Measurements from ENCODE around the gene KCNC3. TPM values are rescaled to one million over a fixed set of nuclear protein-coding genes. Genes with fewer than 3 reads are reported as not detected.

KCNC3 gene
- total RNA-seq, 1 donor from 2014 or later, result 2.3 TPM

DNA sequence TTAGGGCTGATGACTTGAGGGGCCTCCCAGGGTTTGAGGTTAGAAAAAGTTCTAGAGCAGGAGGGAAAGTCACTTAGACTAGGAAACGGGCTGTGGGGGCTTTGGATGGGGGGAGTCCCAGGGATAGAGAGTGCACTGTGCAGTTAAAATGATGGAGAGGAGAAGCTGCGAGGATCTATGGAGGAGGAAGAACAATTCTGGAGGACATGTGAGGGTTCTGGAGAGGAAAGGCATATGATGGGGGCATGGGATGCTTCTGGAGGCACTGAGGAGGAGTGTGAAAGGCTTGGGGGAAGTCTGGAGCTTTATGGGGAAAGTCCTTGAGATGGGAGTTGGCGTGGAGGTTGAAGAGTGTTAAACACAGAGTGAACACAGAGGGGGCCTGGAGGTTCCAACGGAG is 2.2 kb downstream of the KCNC3 start:
- DNase-seq, result no peak

DNA sequence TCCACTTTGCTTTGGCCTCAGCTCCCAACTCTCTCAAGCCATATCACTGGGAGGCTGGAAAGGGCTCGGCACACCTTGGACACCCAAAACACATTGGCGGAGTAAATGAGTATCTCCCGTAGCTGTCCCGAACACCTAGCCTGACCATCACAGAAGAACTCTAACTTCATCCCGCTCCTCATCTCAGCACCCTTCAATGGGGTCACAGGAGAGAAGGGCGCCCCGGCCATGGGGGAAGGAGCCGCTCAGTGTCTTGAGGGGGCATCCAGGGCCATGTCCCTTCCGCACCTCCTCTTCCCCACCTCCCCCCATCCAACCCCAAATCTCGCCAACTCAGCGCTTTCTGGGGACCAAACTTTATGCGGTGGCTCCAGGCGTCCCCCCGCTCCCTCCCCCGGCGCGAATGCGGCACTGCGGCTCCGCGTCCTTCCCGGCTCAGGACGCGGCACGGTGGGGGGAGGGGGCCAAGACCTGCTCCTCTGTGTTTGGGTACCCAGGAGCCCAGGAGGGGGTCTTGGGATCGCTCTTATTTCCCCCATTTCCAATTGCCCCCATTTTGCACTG is 3.0 kb downstream of the KCNC3 start:
- no peak for DNase-seq

DNA sequence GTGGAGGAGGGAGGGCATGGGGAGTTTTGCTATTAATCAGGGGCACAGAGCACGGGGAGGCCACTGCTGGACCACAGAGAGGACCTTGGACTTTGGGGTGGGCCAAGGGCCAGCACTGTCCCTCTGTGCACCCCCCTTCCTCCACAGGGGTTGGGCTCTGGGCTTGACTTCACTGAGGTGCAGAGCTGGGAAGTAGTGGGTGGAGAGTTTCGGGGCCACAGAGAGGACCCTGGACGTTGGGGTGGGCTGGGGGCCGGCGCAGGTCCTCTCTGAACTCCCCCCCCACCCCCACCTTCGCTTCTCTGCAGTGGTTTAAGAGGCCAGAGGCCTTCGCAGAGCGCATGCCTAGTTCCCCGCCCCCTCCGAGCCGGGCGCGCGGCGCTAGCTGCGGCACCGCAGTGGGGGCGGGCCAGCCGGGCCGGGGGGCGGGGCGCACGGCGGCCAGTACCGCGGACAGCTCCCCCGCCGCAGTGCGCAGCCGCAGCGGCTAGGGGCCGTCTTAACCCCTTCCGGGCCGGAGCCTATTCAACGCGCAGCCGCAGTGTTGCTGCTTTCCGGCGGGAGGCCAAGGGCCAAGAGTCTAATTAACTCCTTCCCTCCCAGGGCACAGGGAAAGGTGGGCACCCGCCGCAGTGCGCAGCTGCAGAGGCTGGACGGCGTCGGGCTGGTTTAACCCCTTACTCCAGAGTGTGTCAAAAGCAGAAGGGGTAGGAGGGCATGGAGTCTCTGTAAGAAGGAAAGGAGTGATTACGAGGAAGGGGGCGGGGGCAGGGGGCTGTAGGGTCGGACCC is 3.7 kb downstream of the KCNC3 start:
- peak; percentile 64 for DNase-seq

DNA sequence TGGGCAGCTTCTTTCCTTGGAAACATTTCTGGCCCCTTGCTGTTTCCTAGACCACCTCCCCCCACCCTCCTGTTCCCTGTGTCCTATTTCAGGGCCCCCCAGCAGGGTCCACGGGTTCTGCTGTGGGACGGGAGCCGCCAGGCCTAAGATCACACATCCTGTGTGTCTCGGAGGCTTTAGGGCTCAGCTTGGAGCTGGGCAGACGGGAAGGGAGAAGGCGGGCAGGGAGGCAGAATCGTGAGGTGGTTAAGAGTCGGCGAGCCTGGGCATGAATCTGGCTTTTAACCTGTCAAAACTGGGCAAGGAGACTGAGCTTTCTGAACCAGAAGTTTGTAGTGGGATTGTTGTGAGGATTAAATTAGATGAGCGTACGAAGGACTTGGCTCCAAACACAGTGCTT is 4.8 kb downstream of the KCNC3 start:
- DNase-seq, result no peak

DNA sequence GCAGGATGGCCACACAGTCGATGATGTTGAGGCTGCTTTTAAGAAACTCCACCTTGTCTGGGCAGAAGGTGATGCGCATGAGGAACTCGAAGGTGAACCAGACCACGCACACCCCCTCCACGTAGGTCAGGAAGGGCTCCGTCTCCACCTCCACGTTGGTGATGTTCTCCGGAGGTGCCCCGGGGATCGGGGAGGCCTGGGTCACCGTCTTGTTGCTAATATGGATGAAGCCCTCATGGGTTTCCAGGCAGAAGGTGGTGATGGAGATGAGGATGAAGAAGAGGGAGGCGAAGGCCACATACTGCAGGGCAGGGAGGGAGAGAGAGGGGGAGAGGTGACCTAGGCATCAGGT is 5.4 kb downstream of the KCNC3 start:
- DNase-seq, result no peak

DNA sequence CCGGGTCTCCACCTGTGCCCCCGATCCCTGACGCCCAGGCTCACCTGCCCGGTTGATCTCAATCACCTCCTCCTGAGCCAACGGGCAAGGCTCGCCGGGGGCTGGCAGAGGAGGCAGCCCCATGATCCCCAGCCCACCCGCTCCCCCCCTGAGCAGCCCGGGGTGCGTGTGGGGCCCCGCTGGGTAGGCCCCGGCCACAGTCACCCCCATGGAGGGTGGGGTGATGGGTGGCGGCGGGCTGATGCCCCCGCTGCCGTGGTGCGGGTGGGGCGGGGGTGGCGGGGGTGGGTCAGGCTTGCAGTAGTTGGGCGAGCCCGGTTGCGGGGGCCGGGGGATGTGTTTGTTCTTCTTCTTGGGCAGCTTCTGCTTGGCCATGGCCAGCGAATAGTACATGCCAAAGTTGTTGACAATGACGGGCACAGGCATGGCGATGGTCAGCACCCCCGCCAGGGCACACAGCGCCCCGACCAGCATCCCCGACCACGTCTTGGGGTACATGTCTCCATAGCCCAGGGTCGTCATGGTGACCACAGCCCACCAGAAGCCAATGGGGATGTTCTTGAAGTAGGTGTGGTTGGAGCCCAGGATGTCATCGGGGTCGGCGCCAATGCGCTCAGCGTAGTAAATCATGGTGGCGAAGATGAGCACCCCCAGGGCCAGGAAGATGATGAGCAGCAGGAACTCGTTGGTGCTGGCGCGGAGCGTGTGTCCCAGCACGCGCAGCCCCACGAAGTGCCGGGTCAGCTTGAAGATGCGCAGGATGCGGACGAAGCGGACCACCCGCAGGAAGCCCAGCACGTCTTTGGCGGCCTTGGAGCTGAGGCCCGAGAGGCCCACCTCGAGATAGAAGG is 6.0 kb downstream of the KCNC3 start:
- DNase-seq, result no peak

DNA sequence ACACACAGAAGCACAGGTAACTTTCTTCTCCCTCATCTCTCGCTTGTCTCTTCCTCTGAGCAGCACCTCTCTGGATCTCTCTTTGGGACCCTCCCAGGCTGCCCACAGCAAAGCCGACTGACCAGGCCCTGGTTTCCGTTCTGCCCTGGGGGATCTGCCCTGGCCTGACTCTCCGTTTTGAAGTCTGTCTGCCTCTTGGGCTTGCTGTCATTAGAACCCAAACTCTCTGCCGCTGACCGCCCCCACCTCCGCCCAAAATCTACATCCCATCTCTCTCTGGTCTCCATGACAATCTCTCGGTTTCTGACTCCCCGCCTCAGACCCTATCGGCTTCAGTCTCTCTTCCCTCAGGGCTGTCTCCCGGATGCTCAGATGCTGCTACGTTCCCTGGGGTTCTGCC is 6.9 kb downstream of the KCNC3 start:
- DNase-seq, result no peak

DNA sequence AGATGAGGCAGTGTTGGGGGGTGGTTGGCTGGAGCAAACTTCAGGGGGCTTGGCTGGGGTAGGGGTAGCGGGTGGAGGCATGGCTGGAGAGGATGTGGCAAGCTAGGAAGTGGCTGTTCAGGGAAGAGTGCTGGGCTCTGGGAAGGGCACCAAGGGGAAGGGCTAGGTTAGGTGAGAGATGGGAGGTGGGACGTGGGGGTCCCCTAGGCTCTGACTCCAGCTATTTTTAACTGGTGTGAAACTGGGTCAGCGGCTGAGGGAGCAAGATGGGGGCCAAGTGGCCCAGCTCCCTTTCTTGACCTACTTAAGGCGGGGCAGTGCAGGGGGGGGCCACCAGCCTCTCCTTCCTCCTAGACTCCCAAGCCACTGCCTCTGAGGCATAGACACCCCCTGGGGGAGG is 7.3 kb downstream of the KCNC3 start:
- DNase-seq, result no peak

DNA sequence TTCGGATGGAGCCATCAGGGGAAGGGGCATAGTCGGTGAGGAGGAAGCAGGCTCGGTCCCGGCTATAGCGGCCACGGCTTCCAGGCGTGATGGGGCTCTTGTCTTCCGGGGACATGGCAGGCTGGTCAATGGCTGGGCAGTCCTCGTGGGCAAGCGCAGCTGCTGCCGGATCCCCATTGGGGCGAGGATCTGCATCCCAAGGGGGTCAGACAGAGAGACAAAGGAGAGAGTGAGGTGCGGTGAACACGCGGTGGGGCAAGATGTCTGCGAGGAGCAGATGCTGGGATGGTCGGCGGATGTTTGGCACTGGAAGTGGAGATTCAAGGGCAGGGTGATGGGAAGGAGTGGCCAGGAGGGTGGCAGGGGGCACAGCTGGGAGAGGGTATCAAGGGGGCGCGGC is 8.6 kb downstream of the KCNC3 start:
- DNase-seq, result no peak

DNA sequence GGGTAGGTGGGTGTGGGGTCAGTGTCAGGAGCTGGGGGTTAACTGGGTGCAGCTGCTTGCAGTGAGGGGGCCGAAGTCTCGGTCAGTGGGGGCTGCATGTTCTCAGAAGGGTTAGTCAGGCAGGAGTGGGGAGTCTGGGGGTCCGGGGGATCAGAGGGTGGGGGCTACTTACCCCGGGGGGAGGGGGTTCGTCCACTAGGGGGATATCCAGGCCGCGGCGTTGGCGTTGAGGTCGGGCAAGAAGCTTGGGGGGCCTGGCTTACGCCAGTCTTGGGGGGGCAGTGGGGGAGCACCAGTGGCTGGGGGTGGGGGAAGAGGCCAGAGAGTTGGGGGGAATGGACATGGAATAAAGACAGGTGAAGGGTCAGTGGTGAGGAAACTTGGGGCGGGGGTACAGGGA is 9.1 kb downstream of the KCNC3 start:
- no peak for DNase-seq

DNA sequence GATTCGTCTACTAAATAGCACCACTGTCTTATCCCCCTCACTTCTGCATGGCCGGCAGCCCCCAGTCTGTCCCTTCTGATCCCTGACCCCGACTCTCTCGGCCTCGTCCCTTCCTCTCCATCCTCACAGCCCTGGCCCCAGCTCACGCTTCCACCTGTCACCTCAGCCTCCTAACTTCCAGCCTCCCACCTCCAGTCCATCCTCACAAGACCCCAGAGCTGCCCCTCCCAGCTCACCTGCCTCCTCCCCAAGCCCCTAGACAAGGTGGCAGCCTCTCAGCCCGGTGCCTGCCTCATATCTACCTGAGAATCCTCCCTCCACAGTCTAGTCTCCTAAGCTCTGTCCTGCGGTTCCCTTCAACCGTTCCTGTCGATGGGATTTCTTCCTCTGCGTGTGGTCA is 10.0 kb downstream of the KCNC3 start:
- DNase-seq, result no peak

DNA sequence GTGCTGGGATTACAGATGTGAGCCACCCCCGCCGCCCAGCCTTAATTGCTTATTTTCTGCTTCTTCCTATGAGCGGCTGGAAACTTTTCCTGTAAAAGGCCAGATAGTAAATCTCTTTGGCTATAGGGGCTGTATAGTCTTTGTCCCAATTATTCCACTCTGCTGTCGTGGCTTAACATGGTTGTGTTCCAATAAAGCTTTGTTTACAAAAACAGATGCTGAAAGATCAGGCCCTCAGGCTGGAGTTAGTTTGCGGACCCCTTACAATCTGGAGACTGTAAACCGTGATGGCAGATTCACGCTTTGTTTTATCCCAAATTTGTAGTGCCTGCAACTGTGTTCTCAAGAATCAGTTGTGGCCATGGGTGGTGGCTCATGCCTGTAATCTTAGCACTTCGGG is 10.7 kb downstream of the KCNC3 start:
- no peak for DNase-seq

DNA sequence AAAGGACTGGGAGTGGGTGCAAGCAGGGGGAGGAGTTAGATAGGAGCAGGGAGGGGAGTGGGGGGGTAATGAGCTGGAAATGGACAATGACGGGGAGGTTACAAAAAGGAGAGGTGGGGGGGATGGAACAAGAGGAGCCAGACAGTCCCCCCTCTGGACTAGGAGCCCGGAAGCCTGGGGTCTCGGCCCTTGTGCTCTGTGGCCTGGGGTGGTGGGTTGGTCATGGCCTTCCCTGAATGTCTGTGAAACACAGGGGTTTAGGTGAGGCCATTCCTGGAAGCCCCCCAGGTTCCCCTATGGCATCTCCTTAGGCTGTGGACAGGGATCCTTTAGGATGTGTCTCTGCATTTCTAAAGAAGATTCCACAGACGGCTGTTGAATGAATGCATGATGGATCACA is 12.1 kb downstream of the KCNC3 start:
- DNase-seq, result no peak

DNA sequence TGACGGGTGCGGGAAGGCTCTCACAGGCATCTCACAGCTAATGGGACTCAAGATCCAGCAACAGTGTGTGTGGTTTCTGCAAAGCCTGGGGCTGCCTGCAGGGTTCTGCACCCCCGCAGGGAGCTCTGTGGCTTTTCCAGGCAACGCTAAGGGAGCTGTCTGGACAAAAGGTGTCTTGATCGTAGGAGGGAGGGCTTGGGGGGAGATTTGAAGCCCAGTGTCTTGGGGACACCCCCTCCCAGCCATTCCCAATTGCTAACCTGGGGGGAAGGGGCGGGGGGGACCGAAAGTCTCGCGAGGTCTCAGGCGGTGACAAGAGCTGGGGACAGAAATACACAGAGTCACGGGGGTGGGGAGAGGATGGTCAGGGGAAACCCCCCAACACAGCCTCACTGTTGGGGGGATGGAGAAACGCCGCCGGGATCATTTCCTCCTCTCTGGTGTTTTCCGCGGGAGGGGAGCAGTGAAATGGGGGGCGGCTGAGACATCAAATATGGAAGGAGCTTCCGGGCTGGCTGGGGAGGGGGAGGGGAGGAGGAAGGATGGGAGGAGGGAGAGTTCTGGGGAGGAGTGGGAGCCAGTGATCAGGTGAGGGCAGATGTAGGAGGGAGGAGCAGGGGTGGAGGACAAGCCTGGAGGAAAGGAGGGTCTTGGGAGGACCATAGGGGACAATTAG is 13.3 kb downstream of the KCNC3 start:
- DNase-seq, result no peak

DNA sequence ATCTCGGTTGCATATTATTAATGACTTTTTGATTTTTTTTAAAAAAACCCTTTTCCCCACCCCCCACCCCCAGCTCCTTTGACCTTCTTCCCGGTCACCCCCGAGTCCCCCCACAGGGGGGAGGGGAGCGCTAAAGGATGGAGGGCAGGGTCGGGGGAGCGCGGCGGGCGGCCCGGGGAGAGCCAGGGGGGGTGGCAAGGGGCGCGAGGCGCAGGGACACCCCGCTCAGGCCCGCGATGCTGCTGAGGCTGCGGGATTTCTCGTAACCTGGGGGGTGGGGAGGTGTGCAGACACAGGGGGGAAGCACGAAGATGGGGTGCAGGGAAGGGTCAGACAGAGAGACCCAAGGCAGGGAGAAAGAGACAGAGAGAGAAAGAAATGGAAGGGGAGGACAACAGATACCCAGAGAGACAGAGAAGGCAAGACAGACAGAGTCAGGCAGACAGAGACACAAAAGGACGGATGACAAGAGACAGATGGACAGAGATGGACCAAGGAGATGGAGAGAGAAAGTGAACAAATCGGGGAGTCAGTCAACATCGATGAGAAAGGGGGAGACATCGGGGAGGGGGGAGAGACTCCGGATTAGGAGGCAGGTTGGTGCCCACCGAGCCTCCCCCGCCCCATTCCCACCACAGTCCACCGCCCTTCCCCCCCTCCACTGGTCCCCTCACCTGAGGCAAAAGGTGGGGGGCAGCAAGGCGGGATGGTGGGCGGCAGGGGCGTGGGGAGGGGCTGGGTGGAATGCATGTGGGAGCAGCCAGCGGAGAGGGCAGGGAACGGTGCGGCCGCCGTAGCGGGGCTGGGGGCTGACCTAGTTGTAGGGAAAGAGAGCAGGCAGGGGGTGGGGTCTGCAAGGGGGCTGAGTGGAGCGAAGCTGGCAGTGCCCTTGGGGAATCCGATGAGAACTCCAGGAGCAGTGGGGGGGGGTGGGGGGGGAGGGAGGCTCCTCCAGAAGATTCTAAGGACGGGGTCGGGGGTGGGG is 14.2 kb downstream of the KCNC3 start:
- no peak for DNase-seq

DNA sequence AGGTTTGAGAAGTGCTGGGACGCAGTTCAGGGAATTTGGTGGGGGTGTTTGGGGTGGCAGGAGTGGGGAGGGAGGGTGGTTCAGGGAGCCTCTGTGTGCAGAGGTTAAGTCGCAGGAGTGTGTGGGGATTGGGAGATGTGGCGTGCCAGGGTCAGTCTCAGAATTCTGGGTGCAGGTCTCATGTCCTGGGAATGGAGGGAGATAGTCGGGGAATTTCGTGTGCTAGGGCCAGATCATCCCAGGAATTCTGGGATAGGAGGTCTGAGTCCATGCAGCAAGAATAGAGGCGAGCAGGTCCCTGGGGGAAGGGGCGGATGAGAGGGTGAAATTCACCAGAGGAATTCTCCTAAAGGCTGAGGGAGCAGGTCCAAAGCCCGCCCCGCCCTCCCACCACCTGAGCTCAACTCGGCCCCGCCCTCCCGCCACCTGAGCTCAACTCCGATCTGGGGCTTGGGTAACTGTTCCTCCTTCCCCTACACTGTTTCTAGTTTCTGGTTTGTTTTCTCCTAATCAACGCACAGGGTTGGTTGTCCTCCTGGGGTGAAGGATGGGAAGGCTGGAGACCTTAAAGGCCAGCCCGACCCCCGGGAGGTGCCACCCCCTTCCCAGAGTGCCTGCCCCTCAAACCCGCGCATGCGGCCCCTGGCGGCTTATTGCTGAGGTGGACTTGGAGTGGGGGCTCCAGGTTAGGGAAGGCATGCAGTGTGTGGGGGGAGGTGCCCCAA is 15.2 kb downstream of the KCNC3 start:
- no peak for DNase-seq

DNA sequence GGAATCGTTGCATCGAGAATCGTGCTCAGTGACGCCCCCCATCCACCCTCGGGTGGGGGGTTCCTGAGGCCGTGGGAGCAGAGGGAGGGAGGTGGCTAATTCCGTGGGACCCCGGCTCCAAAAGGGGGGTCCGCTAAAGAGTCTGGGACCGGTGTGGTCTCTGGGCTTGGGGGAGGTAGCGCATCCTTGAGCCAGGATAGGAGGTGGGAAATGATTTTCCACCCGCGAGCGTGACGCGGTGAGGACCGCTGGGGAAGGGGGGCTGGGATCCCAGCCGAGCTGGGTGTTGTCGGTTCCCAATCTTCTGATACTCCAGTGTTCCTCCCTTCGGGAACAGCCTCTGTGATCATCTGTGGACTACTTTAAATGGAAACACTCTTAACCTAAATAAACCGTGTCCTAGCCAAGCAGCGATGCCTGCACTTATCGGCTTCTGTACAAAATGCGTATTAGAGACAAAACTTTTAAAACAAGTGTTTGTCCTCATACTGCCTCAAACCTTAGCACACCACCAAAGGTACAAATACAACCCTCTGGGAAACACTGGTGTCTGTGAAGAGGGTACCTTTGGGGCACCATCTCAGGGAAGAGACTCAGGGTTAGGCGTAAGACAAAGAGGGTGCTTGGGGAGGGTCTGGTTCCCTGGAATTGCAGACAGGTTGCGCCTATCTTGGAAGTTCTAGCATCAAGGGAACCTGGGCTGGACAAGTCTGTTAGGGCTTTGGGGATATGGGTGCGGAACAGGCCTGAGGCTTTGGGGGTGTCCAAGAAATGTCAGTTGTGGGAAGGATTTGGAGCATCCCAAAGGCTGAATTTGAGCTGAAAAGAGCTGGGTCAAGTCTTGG is 16.0 kb downstream of the KCNC3 start:
- no peak for DNase-seq

DNA sequence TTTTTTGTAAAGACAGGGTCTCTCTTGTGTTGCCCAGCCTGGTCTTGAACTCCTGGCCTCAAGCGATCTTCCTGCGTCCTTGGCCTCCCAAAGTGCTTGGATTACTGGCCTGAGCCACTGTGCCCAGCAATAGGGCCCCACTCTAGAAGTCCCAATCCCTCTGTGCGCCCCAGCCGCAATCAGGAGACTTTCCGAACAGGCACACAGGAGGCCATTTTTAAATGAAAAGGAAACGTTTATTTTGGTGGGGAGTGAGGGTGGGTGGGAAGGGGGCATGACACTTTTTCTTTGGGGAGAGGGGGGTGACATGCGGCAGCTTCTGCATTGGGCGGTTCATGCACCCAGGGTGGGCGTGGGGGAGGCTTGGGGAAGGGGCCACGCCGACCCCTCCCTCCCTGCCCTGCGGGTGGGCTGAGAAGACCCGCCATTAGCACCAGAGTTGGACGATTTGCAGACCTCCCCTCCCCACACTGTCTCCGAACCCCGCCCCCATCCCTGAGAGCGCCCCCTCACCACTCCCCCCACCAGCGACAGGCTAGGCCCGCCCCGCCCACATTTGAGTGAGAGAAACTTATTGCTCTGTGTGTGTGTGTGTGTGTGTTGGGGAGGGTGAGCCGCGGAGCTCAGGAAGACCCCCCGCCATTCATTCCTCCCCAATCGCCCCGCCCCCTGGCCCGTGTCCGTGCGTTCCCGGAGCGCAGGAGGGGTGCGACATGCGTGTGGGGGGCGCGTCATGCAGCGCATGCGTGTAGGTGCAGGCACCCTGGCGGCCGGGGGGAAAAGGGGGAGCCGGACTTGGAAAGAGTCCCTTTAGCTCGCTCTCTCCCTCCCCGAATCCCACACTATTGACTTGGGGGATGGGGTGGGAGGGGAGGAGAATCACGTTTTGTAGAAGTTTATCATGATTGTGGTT is 17.2 kb downstream of the KCNC3 start:
- DNase-seq, result peak; percentile 25
